ENCODE results near the gene STOM. TPM values are rescaled to one million over a fixed set of nuclear protein-coding genes. Genes with fewer than 3 reads are reported as not detected.
A peak's percentile ranks its signal among the peaks of the same experiment; 100 is the strongest.

Gene STOM
- total and polyA plus RNA-seq, 10 of the 15 experiments (the other 5 are each of a cell fraction or from before 2014, with no cell fraction given) = 6.7 to 47.4 (median 39.8) TPM

- WGBS (ENCODE audit: insufficient coverage, insufficient replicate concordance, low lambda C conversion rate, missing lambda C conversion rate) = 65% methylated on average over 7 of the region's 7 CpGs
- FAIRE-seq (no peak), DNase-seq (ENCODE audit: low read depth, low spot score) (no peak), ATAC-seq (no peak)
- no TSS peak for BruUV-seq (replicated peaks)
- POLR2A ChIA-PET = no interaction called here
- intact Hi-C loops (cut with micrococcal nuclease; ENCODE audit: unreplicated experiment) (no loop called here), in situ Hi-C loops (cut with MboI) (no loop called here)
- CTCF ChIA-PET = interaction anchor here (1.7 kb wide), 1 partner anchor 11 kb away, joined by 8 read pairs; no protein-coding TSS in a partner anchor
- Histone ChIP-seq H3K27me3 (replicated peaks in 1 of 2; ENCODE audit: control insufficient read depth in 2 of 2, insufficient read depth in 2 of 2, low read length in 1 of 2) (no peaks in the 10 kb centered on the region), H3K4me3 (no peak overlapping the region), H3K4me2 (ENCODE audit: control insufficient read depth, insufficient read depth) (no peak overlapping the region), H3K9me3 (replicated peaks; ENCODE audit: control insufficient read depth, insufficient read depth, low read length) (no peaks in the 10 kb centered on the region), H3K27ac (ENCODE audit: control insufficient read depth, insufficient read depth) (no peak overlapping the region), H3K4me1 (ENCODE audit: control insufficient read depth, insufficient read depth, low read length) (no peaks in the 10 kb centered on the region), H4K20me1 (ENCODE audit: control insufficient read depth, insufficient read depth) (no peaks in the 10 kb centered on the region), H2AFZ (ENCODE audit: control insufficient read depth, low read depth, low read length) (no peak overlapping the region), H3K9ac (ENCODE audit: control insufficient read depth, insufficient read depth, low read length) (no peak overlapping the region), H3K79me2 (ENCODE audit: control insufficient read depth, insufficient read depth, low read length) (no peaks in the 10 kb centered on the region), H3K36me3 (ENCODE audit: control insufficient read depth in 2 of 2, insufficient read depth in 2 of 2, low read length in 1 of 2) (no peaks in the 10 kb centered on the region)
- TF ChIP-seq PKNOX1 (IDR thresholded peaks at IDR 0.05) (peak; percentile 34; the same call in 1 of the 2 replicates), NFXL1 (IDR thresholded peaks at IDR 0.05; ENCODE audit: borderline replicate concordance) (no peak), MYB (IDR thresholded peaks at IDR 0.05; ENCODE audit: borderline replicate concordance, low read depth, low read length) (no peak)
- SMC1A ChIA-PET (ENCODE audit: uncharacterized antibody, unreplicated experiment) = interaction anchor here (0.9 kb wide), 1 partner anchor 12 kb away, joined by 3 read pairs; no protein-coding TSS in a partner anchor
- RAD21 ChIA-PET (ENCODE audit: unreplicated experiment) = no interaction called here
These were observed 80.2 kb downstream of the STOM start for GRCh38 chr9:121289772-121290370.

GRCh38 chr9:121289026-121289771 lies 80.9 kb downstream of the STOM start:
- WGBS (ENCODE audit: insufficient coverage, insufficient replicate concordance, low lambda C conversion rate, missing lambda C conversion rate) = 63% methylated on average over 10 of the region's 10 CpGs
- Histone ChIP-seq H3K4me2 (ENCODE audit: control insufficient read depth, insufficient read depth) (no peak overlapping the region), H3K27me3 (replicated peaks in 1 of 2; ENCODE audit: control insufficient read depth in 2 of 2, insufficient read depth in 2 of 2, low read length in 1 of 2) (no peaks in the 10 kb centered on the region), H3K27ac (ENCODE audit: control insufficient read depth, insufficient read depth) (no peak overlapping the region), H3K4me1 (ENCODE audit: control insufficient read depth, insufficient read depth, low read length) (no peaks in the 10 kb centered on the region), H3K79me2 (ENCODE audit: control insufficient read depth, insufficient read depth, low read length) (no peaks in the 10 kb centered on the region), H2AFZ (ENCODE audit: control insufficient read depth, low read depth, low read length) (no peak overlapping the region), H3K9me3 (replicated peaks; ENCODE audit: control insufficient read depth, insufficient read depth, low read length) (no peaks in the 10 kb centered on the region), H4K20me1 (ENCODE audit: control insufficient read depth, insufficient read depth) (no peaks in the 10 kb centered on the region; the same call in 1 of the 2 replicates), H3K9ac (ENCODE audit: control insufficient read depth, insufficient read depth, low read length) (no peak overlapping the region), H3K36me3 (ENCODE audit: control insufficient read depth in 2 of 2, insufficient read depth in 2 of 2, low read length in 1 of 2) (no peaks in the 10 kb centered on the region), H3K4me3 (no peak overlapping the region)
- no peak for ATAC-seq
- POLR2A ChIA-PET = no interaction called here
- RAD21 ChIA-PET (ENCODE audit: unreplicated experiment) = no interaction called here
- TF ChIP-seq PAX5 (IDR thresholded peaks at IDR 0.05; ENCODE audit: borderline replicate concordance, low read depth, low read length) = no peak
- no peak for TF ChIP-seq IRF5 (IDR thresholded peaks at IDR 0.05; ENCODE audit: borderline replicate concordance)
- TF ChIP-seq WRNIP1 (IDR thresholded peaks at IDR 0.05; ENCODE audit: borderline replicate concordance, low read depth, low read length) = no peak
- CTCF ChIA-PET = interaction anchor here (1.7 kb wide), 1 partner anchor 11 kb away, joined by 8 read pairs; no protein-coding TSS in a partner anchor
- SMC1A ChIA-PET (ENCODE audit: uncharacterized antibody, unreplicated experiment) = interaction anchor here (0.9 to 1.2 kb wide), 2 partner anchors 11 to 18 kb away, joined by 3 read pairs; no protein-coding TSS in a partner anchor
- intact Hi-C loops (cut with micrococcal nuclease; ENCODE audit: unreplicated experiment) = no loop called here
- no peak for FAIRE-seq
- no peak for DNase-seq (ENCODE audit: low read depth, low spot score)
- no TSS peak for BruUV-seq (replicated peaks)
- in situ Hi-C loops (cut with MboI) = no loop called here

Data from GM12878 (cell line).